ENCODE results near the gene ARHGAP12. TPM values are rescaled to one million over a fixed set of nuclear protein-coding genes. Genes with fewer than 3 reads are reported as not detected.

ARHGAP12 gene
- total RNA-seq, 2 experiments from 2014 or later = 40.3 to 41.1 TPM

DNA sequence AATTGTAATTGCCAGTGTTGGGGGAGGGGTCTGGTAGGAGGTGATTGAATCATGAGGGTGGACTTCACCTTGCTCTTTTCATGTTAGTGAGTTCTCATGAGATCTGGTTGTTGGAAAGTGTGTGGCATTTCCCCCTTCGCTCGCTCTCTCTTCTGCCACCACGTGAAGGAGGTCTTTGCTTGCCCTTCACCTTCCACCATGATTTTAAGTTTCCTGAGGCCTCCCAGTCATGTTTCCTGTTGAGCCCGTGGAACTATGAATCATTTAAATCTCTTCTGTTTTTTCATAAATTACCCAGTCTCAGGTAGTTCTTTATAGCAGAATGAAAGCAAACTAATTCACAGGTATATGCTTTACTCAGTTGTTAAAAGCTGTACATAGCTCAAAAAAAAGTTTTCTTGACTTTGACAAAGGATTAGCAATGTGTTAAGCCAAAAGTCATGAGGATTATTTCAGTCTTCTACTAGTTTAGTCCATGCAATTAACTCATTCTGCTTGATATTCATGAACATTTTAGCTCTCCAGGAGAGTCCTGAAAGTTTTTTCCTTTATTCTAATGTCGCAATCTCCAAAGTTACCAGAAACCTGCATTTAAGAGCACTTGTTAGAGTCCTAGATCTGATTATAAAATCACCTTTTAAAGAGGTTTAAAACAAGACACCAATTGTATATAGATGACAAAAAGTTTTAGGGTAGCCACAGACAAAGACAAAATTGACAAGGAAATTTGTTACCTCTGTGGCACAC is 27.7 kb upstream of the ARHGAP12 start:
- H3K36me3 ChIP-seq (ENCODE audit: insufficient read depth, low read length) = no peaks in the 10 kb centered on the region
- no peaks in the 10 kb centered on the region for H3K36me3 Mint-ChIP-seq (ENCODE audit: low read depth)
- H3K4me3 ChIP-seq (ENCODE audit: low read length) = no peak overlapping the region
- peaks cover 0 to 9% of the 10 kb centered on the region in 2 experiments for H3K9me3 ChIP-seq (ENCODE audit: control insufficient read depth in 1 of 2, insufficient read depth in 1 of 2, low read length in 2 of 2)
- intact Hi-C loops (cut with DNase I, micrococcal nuclease) = no loop called here
- no peaks in the 10 kb centered on the region for H3K27me3 ChIP-seq (ENCODE audit: control insufficient read depth in 1 of 2, insufficient read depth in 2 of 2, low read length in 2 of 2)
- H3K9me3 Mint-ChIP-seq = peaks cover 7% of the 10 kb centered on the region
- TF ChIP-seq, protein P1, sequence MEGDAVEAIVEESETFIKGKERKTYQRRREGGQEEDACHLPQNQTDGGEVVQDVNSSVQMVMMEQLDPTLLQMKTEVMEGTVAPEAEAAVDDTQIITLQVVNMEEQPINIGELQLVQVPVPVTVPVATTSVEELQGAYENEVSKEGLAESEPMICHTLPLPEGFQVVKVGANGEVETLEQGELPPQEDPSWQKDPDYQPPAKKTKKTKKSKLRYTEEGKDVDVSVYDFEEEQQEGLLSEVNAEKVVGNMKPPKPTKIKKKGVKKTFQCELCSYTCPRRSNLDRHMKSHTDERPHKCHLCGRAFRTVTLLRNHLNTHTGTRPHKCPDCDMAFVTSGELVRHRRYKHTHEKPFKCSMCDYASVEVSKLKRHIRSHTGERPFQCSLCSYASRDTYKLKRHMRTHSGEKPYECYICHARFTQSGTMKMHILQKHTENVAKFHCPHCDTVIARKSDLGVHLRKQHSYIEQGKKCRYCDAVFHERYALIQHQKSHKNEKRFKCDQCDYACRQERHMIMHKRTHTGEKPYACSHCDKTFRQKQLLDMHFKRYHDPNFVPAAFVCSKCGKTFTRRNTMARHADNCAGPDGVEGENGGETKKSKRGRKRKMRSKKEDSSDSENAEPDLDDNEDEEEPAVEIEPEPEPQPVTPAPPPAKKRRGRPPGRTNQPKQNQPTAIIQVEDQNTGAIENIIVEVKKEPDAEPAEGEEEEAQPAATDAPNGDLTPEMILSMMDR (IDR thresholded peaks at IDR 0.05) = no peak
- ATAC-seq (ENCODE audit: poor library complexity) (no peak), DNase-seq (no peak)
- ChIA-PET CTCF (no interaction called here), POLR2A (interaction anchor here (0.5 kb wide), 1 partner anchor 21 kb away, joined by 3 read pairs; no protein-coding TSS in a partner anchor)
- peaks cover 3% of the 10 kb centered on the region for H3K4me1 ChIP-seq (ENCODE audit: insufficient read depth, low read length)
- H3K4me3 Mint-ChIP-seq = no peak overlapping the region
- no peaks in the 10 kb centered on the region for H3K27me3 Mint-ChIP-seq
- peaks cover 3% of the 10 kb centered on the region for H3K4me1 Mint-ChIP-seq (ENCODE audit: low read depth)
- H3K27ac Mint-ChIP-seq = no peak overlapping the region
- no peak overlapping the region for H3K27ac ChIP-seq (ENCODE audit: low read depth in 1 of 2, low read length in 2 of 2)

DNA sequence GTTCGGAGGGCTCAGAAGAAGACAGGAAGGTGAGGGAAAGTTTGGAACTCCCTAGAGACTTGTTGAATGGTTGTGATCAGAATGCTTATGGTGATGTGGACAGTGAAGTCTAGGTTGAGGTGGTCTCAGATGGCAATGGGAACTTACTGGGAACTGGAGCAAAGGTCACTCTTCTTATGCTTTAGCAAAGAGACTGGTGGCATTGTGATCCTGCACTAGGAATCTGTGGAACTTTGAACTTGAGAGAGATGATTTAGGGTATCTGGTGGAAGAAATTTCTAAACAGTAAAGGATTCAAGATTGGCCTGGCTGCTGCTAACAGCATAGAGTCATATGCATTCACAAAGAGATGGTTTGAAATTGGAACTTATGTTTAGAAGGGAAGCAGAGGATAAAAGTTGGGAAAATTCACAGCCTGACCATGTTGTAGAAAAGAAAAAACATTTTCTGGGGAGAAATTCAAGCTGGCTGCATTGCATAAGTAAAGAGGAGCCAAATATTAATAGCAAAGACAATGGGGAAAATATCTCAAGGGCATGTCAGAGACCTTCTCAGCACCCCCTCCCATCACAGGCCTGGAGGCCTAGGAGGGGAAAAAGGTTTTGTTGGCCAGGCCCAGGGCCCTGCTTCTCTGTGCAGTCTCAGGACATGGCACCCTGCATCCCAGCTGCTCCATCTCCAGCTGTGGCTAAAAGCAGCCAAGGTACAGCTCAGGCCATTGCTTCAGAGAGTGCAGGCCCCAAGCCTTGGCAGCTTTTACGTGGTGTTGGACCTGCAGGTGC is 26.0 kb upstream of the ARHGAP12 start:
- H3K36me3 Mint-ChIP-seq (ENCODE audit: low read depth) = no peaks in the 10 kb centered on the region
- H3K27ac Mint-ChIP-seq = no peak overlapping the region
- no peak overlapping the region for H3K4me3 ChIP-seq (ENCODE audit: low read length)
- H3K4me1 ChIP-seq (ENCODE audit: insufficient read depth, low read length) = peaks cover 3% of the 10 kb centered on the region
- no peaks in the 10 kb centered on the region for H3K27me3 ChIP-seq (ENCODE audit: control insufficient read depth in 1 of 2, insufficient read depth in 2 of 2, low read length in 2 of 2)
- peaks cover 9% of the 10 kb centered on the region for H3K9me3 Mint-ChIP-seq
- H3K4me1 Mint-ChIP-seq (ENCODE audit: low read depth) = no peaks in the 10 kb centered on the region
- peaks cover 0 to 9% of the 10 kb centered on the region in 2 experiments for H3K9me3 ChIP-seq (ENCODE audit: control insufficient read depth in 1 of 2, insufficient read depth in 1 of 2, low read length in 2 of 2)
- TF ChIP-seq, protein P1 (IDR thresholded peaks at IDR 0.05) = no peak
- H3K4me3 Mint-ChIP-seq = no peak overlapping the region
- DNase-seq (no peak), ATAC-seq (ENCODE audit: poor library complexity) (no peak)
- intact Hi-C loops (cut with DNase I, micrococcal nuclease) = no loop called here
- H3K27ac ChIP-seq (ENCODE audit: low read depth in 1 of 2, low read length in 2 of 2) = no peak overlapping the region
- ChIA-PET POLR2A (no interaction called here), CTCF (no interaction called here)
- H3K36me3 ChIP-seq (ENCODE audit: insufficient read depth, low read length) = no peaks in the 10 kb centered on the region
- H3K27me3 Mint-ChIP-seq = no peaks in the 10 kb centered on the region

DNA sequence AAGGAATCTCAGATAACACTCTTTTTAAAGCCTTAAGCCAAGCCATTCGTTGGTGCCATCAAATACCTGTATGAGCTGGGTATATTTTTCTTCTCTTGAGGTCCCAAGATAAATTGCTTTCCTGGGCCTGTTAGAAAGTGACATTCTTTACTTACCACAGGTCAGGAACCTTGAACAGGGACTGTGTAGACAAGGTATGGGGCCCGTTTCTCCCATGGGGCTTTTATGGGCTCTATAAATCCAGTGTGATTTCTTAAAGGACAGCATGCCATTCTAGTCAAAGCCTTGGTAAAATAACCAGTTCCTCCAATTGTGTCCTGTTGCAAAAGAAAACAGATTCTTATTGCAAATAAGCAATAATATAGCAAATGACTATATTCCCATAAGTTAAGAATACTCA is 24.8 kb upstream of the ARHGAP12 start:
- no peaks in the 10 kb centered on the region for H3K27me3 Mint-ChIP-seq
- Histone ChIP-seq H3K4me3 (ENCODE audit: low read length) (no peak overlapping the region), H3K36me3 (ENCODE audit: insufficient read depth, low read length) (no peaks in the 10 kb centered on the region), H3K9me3 (ENCODE audit: control insufficient read depth in 1 of 2, insufficient read depth in 1 of 2, low read length in 2 of 2) (peaks cover 0 to 9% of the 10 kb centered on the region in 2 experiments), H3K4me1 (ENCODE audit: insufficient read depth, low read length) (peaks cover 3% of the 10 kb centered on the region), H3K27me3 (ENCODE audit: control insufficient read depth in 1 of 2, insufficient read depth in 2 of 2, low read length in 2 of 2) (no peaks in the 10 kb centered on the region), H3K27ac (ENCODE audit: low read depth in 1 of 2, low read length in 2 of 2) (no peak overlapping the region)
- H3K4me1 Mint-ChIP-seq (ENCODE audit: low read depth) = no peaks in the 10 kb centered on the region
- no peak overlapping the region for H3K27ac Mint-ChIP-seq
- CTCF ChIA-PET = no interaction called here
- no peak overlapping the region for H3K4me3 Mint-ChIP-seq
- intact Hi-C loops (cut with DNase I, micrococcal nuclease) = no loop called here
- POLR2A ChIA-PET = no interaction called here
- H3K9me3 Mint-ChIP-seq = peaks cover 9% of the 10 kb centered on the region
- no peaks in the 10 kb centered on the region for H3K36me3 Mint-ChIP-seq (ENCODE audit: low read depth)
- DNase-seq (no peak), ATAC-seq (ENCODE audit: poor library complexity) (no peak)
- TF ChIP-seq, protein P1 (IDR thresholded peaks at IDR 0.05) = no peak
